HG02981 (cell line): ENCODE measurements around the gene KNSTRN.

Experiments used
- ATAC-seq: cut with Tn5 transposase; IDR thresholded peaks from one replicate; pipeline ENCODE4 v1.9.1; 2021; ENCODE audit warnings: mild to moderate bottlenecking, moderate library complexity; ENCODE audit not compliant: unreplicated experiment

KNSTRN gene

DNA sequence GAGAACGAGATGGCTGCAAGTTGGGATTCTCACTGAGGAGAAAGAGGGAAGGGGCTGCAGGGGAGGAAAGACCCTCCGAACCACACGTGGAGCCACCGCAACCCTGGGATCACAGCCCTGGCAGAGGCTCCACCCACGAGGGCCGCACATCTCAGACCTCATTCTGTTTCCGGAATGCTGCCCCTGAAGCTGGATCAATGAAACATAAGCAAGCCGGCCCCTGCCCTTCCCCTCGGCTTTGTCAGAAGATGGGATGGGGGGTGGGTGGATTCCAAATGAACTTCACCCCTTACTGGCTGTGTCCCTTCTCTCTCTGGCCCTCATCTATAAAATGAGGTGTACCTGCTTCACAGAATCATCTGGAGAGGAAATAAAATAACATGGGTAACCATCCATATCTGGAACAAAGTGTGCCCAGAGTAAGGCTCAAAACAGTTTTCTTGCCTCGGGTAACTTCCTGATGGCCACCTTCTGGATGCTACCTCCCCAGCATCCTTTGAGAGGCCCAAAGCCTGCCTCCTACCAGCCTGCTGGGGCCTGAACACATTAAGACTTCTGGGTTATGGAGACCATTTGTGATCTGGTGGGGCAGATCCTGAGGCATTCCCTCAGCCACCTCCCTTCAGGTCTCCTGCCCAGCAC, 37.2 kb upstream of the KNSTRN start:
- no peak for ATAC-seq

GRCh38 chr15:40345867-40346578, 36.5 kb upstream of the KNSTRN start:
- no peak for ATAC-seq

DNA sequence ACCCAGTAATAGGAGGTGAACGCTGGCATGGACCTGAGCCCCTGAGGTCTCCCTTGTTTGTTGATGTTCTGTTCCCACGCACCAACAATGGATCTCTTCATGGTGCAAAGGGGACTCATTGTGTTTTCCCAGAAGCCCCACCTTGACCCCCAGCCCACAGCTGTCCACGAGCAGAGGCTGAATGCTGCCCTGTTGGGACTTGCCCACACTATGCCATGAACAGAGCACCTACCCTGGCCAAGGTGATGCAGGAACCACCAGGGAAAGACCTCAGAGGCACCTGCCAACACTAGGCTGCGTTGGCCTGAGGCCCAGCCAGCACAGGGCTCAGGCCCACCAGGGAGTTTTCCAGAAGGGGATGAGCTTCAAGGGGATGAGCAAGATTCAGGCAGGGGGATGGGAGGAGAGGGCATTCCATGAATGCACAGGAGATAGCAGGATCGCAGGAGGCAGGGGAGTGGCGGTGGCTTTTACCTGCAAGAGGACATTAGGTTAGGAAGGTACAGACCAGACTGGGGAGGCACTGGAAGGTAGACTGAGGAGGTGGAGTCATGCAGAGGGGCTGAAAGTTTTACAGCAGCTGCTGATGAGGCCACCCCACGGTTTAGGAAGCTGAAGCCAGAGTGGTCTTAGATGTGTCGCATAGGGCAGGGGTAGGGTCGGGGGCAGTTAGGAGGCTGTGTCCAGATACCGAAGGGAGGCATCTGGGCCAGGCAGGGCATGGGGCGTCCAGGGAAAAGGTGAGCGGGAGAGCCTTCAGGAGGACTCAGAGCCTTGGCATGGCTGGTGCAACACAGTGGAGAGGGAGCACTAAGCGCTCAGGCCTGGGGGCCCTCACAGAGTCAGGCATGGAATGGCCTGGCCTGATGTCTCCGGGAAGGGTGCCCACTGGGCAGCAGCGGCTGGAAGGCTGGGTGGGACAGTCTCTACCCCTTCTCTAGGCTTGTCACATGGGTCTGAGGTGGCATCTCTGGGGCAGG, 35.7 kb upstream of the KNSTRN start:
- no peak for ATAC-seq

DNA sequence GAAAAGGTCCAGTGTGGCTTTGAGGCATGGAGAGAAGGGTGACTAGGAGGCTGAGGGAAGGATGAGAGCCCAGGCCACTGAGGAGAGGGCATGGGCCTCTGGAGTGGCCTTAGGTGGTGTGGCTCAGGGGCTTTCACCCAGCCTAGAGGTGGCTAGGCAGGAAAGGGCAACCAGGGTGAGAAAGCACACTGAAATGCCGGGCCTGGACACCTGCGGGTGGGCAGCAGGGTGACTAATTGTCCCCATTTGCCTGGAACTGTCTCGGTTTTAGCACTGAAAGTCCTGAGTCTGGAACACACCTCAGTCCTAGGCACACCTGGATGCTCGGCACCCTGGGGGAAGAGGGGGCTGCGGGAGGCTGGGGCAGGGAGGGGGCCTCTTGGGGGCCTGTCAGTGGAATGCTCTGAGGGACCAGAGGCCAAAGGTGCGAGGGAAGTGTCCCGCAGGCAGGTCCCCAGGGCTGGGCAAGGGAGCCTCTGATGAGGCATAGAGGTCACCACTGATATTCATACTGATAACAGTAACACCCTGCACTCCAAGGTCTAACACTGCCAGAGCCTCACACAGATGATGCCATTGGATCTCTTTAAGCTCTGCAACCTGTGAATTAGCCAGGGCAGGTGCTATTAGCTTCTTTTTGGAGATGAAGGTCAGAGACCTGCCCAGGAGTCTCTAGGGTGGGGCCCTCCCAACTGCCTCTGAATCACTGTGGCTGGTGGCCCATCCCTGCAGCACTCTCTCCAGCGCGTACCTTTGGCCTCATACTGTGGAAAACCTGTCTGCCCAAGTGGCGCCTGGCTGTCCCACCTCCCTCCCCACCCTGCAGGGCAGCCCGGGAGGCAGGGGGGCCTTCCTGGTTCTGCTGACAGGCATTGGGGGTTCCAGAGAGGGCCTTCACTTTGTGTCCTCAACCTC, 34.7 kb upstream of the KNSTRN start:
- no peak for ATAC-seq

DNA sequence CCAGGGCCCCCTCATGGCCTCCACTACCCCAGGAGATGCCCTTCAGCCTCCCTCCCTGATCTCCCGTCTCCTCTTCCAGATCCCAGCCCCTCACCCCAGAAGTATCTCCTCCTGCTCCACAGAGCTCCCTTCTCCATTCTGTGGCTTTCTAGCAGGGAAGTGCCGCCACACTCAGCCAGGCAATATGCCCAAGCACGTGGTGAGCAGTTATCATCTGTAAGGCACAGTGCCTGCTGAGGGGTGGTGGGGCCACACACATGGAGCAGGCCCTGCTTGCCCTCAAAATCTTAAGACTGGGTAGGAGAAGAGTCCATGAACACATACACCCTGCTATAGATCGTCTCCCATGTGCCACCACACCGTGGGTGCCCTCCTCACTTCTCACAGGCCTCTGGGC, 34.0 kb upstream of the KNSTRN start:
- ATAC-seq = no peak

DNA sequence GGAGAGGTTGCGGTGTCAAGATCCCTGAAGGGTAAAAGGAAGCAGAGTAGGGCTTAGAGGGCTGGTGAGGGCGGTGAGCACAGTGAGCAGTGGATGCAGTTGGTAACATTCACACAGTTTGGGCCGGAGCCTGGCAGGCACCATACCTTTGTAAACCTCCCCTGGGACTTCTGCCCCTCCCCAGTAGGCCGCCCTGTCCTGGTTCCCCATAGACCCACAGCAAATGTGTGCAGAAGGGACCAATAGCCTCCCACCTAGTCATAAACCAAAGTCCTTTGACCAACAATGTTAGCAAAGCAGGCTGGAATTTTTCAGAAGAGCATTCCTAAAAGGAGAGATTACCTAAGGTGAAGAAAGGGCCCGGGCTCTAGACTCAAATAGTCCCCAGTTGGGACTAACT, 33.4 kb upstream of the KNSTRN start:
- no peak for ATAC-seq

DNA sequence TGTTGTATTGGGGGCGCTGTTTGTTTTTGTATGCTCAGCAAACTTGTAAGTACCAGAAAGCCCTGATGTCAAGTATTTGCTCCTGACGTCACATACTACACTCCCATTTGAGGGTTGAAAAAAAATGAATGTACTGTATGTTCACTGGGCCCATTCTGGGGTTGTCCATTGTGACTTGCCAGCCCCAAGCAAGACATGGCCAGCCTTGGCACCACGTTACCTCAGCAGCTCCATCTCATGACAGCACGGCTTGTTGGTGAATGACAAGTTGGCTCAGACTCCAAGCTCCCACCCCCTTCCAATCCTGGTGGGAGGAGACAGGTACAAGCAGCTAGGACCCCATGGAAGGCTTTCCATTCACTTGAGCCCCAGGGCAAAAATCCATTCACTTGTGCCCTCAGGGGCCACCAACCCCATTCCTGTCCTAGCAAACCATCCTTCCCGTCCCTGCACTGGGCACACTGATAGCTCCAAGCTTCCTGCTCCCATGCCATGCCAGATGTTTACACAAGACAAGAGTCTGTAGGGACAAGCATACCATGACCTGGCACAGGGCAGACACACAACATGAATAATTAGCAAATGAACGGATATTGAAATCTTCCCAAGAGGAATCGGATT, 30.1 kb upstream of the KNSTRN start:
- no peak for ATAC-seq

DNA sequence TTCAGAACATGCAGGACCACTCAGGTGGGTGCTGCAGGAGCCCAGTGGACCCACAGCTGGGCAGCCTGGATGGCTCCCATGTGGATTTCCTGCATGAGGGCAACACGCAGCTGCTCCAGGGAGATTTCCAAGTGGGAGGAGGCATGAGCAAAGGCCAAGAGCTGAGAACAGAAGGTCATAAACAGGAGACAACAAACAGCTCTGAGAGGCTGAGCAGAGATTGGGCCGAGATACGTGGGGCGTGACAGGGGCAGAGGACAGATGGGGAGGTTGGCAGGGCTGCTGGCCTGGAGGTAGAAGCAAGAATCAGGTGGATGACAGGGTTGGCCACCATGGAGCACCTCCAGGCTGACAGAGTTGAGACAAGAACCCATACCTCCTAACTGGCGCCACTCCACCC, 28.8 kb upstream of the KNSTRN start:
- no peak for ATAC-seq

GRCh38 chr15:40354408-40355171, 27.9 kb upstream of the KNSTRN start:
- no peak for ATAC-seq

DNA sequence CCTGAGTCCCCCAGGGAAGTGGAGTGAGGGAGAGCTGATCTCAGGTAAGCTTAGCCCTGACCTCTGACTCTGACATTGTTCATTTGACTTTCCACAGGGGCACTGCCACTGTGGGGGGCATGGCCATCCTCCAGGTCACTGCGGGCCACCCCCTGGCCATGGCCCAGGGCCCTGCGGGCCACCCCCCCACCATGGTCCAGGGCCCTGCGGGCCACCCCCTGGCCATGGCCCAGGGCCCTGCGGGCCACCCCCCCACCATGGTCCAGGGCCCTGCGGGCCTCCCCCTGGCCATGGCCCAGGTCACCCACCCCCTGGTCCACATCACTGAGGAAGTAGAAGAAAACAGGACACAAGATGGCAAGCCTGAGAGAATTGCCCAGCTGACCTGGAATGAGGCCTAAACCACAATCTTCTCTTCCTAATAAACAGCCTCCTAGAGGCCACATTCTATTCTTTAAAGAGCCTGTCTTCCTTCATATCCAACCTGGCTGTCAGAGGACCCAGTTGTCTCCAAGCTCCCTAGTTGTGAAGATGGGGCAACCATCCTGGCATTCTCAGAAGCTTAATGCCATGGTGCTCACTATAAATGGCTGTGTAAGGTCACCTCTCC, 26.4 kb upstream of the KNSTRN start:
- no peak for ATAC-seq

DNA sequence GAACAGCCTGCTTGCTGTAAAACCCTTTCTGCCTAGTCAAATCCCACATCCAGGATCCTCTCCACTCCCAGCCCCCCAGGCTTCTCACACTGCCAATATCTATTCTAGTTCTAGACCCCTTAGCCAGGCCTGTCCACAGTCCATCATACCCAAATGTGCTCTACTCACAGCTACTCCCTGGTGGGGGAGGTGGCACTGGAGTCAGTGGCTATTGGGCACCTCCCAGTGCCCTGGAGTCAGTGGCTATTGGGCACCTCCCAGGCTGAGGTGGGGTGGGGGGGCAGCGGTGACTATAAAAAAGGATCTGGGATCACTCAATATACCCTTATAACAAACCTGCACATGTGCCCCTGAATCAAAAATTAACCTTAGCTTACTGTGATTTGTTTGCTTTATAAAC, 25.3 kb upstream of the KNSTRN start:
- no peak for ATAC-seq

GRCh38 chr15:40357723-40358470, 24.6 kb upstream of the KNSTRN start, which contains the start of gene DISP2:
DISP2 (plus strand) TSS chr15:40358219; CDS start chr15:40358322, 103 bp downstream.
- peak; percentile 78 for ATAC-seq

DNA sequence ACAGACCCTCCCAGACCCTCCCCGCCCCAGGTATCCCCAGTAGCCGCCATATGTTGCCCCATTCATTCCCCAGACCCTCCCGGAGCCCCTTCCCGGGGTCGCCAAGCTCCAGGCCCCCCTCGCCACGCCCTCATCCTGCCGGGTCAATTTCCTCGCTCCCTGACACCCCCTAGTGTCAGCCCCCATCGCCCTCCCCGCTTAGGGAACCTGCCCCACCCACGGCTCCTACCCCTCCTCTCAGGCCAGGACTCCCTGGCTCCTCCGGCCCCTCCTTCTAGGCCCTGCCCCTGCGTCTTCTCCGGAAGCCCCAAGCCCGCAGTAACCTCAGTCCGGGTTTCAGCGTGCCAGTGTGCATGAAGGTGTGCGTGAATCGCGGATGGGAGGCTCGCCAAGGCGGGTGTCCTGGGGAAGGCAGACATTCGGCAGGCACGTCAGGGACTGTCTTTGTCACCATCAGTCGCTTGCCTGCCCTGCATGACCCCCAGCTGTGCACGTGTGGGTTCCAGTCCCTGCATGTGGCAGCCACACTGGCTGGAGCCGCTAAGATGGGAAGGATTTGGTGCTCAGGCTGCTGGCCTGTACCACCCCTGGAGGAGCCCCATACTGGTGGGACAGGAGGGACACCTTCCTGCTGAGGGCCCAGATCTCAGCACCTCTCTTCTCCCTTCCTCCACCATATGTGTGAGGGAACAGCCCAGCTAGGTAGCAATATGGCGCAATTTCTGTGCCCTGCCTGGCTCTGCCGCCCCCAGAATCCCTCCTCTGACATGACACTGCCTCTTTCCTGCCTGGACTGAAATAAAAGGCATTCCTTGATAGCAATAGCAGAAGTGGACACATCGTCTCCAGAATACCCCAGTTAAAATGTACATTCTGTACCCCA, 23.8 kb upstream of the KNSTRN start:
- ATAC-seq = no peak

DNA sequence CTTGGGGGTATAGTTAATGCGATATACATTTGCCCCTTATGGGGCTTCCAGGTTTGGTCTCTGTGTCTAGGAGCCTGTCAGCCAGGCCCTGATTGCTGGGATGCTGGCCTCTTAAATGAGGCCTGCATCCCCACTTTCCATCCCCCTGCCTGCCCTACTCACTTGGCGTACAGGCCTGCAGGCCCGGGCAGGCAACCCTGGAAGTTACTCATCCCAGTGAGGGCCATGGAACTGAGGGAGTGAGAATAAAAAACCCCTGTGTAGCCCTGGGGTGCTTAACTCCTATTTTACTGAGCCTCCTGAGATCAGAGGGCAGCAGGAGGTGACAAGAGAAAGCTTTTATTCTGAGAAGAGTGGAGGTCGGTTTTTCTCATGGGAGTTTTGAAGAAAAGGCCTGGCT, 22.5 kb upstream of the KNSTRN start:
- ATAC-seq = no peak

DNA sequence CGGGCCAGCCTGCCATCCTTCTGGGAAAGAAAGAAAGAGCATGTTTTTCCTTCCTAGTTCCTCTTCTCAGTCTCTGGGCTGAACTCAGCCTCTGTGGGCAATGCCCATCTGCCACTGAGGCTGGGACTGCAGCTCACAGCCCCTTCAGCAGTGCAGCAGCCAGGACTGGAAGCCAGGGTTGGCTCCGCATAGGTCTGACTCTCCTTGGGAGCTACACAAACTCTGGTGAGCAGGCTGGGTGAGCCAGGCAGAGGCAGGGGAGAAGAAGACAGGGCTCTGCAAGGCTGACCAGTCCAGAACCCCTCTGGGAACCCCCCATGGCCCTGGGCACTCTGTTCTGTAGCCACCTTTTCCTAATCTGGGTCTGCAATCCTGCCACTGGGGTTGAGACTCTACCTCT, 20.9 kb upstream of the KNSTRN start:
- no peak for ATAC-seq

GRCh38 chr15:40363611-40364010, 18.9 kb upstream of the KNSTRN start:
- no peak for ATAC-seq

GRCh38 chr15:40364251-40364650, 18.3 kb upstream of the KNSTRN start:
- no peak for ATAC-seq
